GM20431 (cell line): ENCODE data around the gene C4orf50.

Source experiments
- in situ Hi-C: fragments of 300-500 bp; cut with MseI, MboI; formaldehyde crosslinking; loops from one replicate; pipeline ENCODE4 v1.15.0; 2020; ENCODE audit warnings: low sequenced_read_pairs; ENCODE audit not compliant: unreplicated experiment

C4orf50 gene

DNA sequence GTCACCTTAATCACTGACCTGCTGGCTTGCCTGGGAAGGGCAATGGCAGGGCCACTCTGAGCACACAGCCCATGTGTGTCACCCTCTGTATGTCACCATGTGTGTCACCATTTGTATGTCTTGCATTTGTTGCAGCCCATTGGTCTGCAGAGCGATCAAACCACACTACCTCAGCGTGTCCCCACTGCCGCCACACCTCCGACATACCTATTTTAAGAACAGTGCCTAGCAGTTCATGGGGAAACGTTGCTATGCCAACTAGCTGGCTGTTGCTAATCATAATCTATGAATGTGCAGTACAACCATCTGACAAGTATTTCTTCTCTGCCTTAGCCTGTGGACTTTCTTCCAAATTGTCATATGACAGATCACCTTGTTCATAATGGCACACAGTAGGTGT, 117.4 kb downstream of the C4orf50 start:
- in situ Hi-C loops, result no loop called here

DNA sequence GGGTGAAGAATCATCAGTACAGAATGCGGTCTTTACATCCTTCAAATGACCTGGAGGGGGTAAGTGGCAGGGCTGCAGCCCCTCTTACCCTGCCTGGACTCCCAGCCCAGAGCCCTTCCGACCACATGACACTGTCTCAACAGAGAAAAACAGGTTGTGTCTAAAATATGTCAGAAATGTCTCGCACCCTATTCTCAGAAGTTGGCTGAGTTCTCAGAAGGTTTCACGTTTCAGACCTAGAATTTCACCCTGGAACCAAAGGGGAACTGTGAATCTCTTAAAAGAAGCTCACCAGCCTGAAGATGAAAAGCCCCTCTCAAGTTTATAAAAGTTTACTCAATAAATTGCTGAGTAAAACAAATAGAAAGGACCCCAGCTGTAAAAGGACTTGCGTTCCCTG, 118.3 kb downstream of the C4orf50 start:
- in situ Hi-C loops, result no loop called here

- in situ Hi-C loops, result no loop called here
Measured at GRCh38 chr4:5899396-5899795, 118.8 kb downstream of the C4orf50 start.

- in situ Hi-C loops, result no loop called here
Measured at GRCh38 chr4:5897674-5898073, 120.6 kb downstream of the C4orf50 start.

DNA sequence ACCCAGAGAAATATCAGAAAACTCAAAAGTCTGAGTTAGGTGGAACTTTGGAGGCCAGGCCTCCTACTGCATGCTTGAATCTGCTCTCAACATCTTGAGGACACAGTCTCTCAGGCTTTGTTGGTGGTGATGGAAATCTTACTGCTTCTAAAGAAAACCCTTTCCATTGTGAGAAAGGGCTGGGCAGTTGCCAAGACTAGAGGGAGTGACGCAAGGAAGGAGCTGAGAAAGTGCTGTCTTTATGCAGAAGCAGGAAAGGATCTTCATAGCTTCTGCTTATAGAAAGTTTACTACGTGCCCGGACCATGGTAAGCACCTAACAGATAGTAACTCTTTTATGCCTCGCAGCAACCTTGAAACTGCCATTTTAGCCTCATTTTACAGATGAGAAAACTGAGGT, 122.9 kb downstream of the C4orf50 start:
- in situ Hi-C loops, result no loop called here

- in situ Hi-C loops, result no loop called here
Measured at GRCh38 chr4:5894266-5894665, 124.0 kb downstream of the C4orf50 start.

DNA sequence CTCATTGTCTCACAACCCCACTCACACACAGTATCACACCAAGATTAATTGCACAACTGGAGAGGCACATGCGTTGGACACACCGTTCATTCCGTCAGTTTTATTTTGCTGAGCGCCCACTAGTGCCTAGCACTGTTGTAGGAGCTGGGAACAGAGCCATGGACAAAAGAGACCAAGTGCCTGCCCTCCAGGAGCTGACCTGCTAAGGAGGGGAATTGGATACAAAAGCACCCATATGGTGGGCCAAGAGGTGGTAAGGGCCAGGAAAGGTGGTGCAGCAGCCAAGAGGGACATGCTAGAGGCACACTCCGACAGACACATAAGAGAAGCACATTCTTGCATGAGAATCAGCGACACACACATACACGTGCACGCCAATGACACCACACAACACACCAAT, 124.6 kb downstream of the C4orf50 start:
- in situ Hi-C loops, result no loop called here

- in situ Hi-C loops, result no loop called here
Measured at GRCh38 chr4:5893004-5893580, 125.1 kb downstream of the C4orf50 start, which contains the start of gene CRMP1. Gene CRMP1, minus strand, starts transcription at chr4:5893086. Its CDS starts 117 bp downstream, at chr4:5892969.

- in situ Hi-C loops, result no loop called here
Measured at GRCh38 chr4:5892323-5893003, 125.8 kb downstream of the C4orf50 start.

- in situ Hi-C loops, result no loop called here
Measured at GRCh38 chr4:5891563-5892322, 126.5 kb downstream of the C4orf50 start.

DNA sequence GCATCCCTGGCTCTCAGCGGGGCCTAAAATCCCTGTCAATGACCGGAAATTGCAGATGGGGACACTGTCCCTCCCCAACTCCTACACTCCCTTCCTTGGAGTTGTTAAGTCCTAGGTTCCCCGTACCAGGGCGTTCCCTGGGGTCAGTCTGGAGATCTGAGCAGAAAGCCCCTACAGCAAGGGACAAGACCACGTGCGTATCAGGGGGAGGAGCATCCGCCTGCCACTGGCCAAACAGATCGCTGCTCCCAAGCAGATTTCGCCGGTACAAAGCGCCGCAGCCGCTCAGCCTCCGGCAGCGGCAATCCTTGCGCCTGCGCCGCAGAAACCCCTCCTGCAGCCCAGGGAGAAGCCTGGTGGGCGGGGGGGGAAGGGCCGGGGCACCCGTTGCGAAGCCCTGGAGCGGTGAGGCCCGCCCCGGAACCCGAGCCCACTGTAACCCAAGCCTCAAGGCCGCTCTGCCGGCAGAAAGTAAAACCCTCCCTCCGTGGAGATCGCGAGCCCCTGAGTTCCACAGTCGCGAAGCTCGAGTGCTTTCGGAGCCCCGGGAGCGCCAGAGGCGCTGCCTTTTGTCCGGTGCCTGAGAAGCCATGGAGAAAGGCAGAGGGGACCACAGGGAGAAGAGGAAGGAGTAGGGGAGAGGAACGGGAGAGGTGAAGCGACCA, 128.0 kb downstream of the C4orf50 start:
- in situ Hi-C loops, result no loop called here

- in situ Hi-C loops, result no loop called here
Measured at GRCh38 chr4:5889002-5889696, 129.1 kb downstream of the C4orf50 start.

DNA sequence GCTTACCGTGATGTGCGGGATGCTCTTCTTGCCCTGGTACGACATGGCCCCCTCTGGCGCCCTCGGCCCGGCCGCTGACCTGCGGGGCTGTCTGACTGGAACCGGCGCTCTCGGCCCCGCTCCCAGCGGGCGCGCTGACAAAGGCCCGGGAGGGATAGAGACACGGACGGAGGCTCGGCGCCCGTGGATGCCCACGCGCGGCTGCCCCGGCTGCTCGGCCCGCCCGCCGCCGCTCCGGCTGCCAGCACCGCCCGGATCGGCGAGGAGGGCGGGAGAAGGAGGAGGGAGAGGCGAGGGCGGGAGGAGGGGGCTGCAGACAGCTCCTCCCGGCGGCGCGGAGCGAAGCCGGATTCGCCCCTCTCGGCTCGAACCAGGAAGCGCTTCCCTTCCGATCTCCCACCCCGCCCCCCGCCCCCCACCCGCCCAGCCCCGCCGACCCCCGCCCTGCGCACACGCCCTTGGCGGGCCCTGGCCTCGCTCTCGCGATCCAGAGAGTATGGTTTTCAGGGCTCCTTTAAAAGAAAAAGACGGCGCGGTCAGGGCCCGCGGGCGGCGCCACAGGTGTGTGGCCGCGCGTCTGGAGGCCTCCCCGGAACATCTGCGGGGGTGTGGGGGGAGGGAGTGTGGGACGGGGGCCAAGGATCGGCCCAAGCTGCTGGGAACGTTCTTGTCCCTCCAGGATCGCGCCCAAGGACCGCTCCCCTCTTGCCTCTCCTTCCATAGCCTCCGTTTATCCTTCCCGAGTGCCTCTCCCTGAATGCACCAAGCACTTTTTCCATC, 129.8 kb downstream of the C4orf50 start:
- in situ Hi-C loops, result no loop called here

DNA sequence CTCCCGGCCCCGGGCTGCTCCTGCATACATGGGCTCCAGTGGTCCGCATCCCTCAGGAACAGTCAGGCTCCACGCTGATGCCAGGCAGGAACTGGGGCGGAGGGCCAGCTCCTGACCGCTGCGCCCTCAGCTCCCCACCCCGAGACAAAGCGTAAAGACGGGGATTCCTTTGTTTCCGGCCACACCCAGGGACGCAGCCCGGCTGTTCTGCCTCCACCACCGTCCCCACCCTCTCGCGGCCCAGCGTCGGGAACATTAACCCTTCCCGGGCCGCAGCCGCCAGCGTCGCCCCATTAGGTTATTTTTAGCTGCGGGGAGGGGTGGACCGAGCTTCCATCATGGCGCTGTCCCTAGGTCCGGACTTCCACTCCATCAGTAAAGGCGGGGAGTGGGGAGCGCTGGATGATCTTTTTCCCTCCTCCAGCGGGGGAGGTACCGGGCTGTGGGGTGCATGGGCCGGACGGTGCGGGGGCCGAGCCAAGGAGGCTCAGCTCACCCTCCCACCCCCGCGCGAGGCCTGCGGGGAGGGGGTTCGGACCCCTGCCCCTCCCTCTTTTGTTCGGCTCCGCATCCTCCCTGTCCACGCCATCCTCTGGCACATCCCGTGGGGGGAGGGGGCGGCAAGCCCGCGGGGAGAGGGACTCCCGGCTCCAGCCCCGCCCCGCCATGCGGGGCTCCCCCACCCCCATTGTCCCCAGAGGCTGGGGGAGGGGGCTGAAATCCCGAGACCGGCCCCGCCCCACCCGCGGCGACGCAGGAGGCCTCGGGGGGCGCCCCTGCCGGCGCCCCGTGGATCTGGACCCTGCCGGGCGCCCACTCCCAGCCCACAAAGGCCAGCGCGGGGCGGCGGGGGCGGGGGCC, 130.6 kb downstream of the C4orf50 start:
- in situ Hi-C loops, result no loop called here

GRCh38 chr4:5887011-5887360, 131.2 kb downstream of the C4orf50 start:
- in situ Hi-C loops, result no loop called here

GRCh38 chr4:5885733-5886132, 132.5 kb downstream of the C4orf50 start:
- in situ Hi-C loops, result no loop called here

DNA sequence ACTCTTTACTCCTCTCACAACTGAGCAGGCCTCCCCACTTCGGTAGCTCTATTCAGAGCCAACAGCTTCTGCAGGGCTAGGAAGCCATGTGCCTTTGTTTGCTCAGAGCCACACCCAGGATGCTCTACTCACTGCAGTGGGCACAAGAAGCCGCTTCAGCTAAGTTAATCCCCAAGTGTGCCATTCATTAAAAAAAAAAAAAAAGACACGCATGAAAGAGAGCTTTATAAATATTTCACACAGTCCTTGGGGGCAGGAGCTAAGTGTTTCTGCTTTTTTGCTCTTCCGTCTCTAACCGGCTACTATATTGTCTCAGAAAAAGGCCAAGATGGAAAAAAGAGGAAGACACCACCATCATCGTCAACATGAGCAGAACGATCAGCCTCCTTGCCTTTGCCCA, 133.4 kb downstream of the C4orf50 start:
- in situ Hi-C loops, result no loop called here

DNA sequence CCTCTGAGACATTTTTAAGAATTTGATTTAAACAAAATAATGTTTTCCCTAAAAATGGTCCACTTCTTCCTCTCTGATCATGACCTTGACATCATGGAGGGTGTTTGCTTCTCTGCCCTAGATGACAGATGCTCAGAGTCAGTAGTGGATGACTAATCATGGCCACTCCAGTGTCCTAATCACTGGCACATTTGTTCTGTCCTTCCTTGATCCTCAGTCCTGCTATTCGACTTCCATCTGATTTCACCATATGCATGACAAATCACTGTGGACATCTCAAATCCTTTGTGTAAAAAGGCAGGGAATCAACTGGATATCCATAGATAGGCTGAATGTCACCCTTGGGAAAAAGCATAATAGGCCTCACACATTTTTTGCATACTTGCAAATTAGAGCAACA, 134.3 kb downstream of the C4orf50 start:
- in situ Hi-C loops, result no loop called here

- in situ Hi-C loops, result no loop called here
Measured at GRCh38 chr4:5882947-5883346, 135.3 kb downstream of the C4orf50 start.
